Gastrocnemius medialis (tissue), 4 donors: ENCODE results near the gene ZNF777. TPM values are rescaled to one million over a fixed set of nuclear protein-coding genes. Genes with fewer than 3 reads are reported as not detected.
"Not testable (repeated sequence)": the region's sequence is repeated elsewhere in the genome, so short reads cannot be mapped to it uniquely, and the experiment has no call there.

Experiments
- ATAC-seq, 2 donors: fragments of 150-250 bp; one replicate each; pipeline ENCODE4 v1.9.1; 2016
- DNase-seq, 2 donors: peaks; one replicate each; pipeline ENCODE4 v3.0.0-alpha.2; 2019
- H3K27ac ChIP-seq, 4 donors: fragments of 200-600 bp; sonication (generic); 1 replicate in 1 of 4; 2 replicates in 3 of 4; pipeline ENCODE4 v1.5.1; 2016 to 2018; ENCODE audit warnings: mild to moderate bottlenecking in 2 of 4, moderate library complexity in 1 of 4
- H3K27me3 ChIP-seq, 3 donors: fragments of 200-600 bp; sonication (generic) in 2 of 3; 1 replicate in 1 of 3; 2 replicates in 2 of 3; pipeline versions ENCODE4 v1.5.1 to v1.6.0; 2016 to 2019; ENCODE audit warnings: mild to moderate bottlenecking in 1 of 3, moderate library complexity in 1 of 3
- H3K36me3 ChIP-seq, 2 donors: fragments of 200-600 bp; sonication (generic) in 1 of 2; one replicate each; pipeline ENCODE4 v1.5.1; 2017 to 2018
- H3K4me1 ChIP-seq, 2 donors: fragments of 200-600 bp; sonication (generic) in 1 of 2; one replicate each; pipeline ENCODE4 v1.5.1; 2016 to 2017; ENCODE audit warnings: mild to moderate bottlenecking in 2 of 2
- H3K4me3 ChIP-seq, 4 donors: fragments of 200-600 bp; sonication (generic) in 3 of 4; 1 replicate in 1 of 4; 2 replicates in 3 of 4; pipeline ENCODE4 v1.5.1; 2016 to 2019; ENCODE audit warnings: mild to moderate bottlenecking in 2 of 4
- H3K9me3 ChIP-seq, 3 donors: fragments of 200-600 bp; sonication (generic) in 2 of 3; 1 replicate in 1 of 3; 2 replicates in 2 of 3; pipeline ENCODE4 v1.5.1; 2016 to 2019
- POLR2A ChIP-seq, 2 donors: fragments of 450-650 bp; IDR thresholded peaks; one replicate each; pipeline ENCODE4 v1.6.1; 2017; ENCODE audit warnings: antibody characterized with exemption in 2 of 2, mild to moderate bottlenecking in 2 of 2, moderate library complexity in 2 of 2
- in situ Hi-C, 4 donors: fragments of 200-750 bp; cut with MboI; loops; one replicate each; pipeline versions ENCODE4 v1.15.0 to v1.8.0; 2017; ENCODE audit warnings: low sequenced_read_pairs in 4 of 4
- intact Hi-C: fragments of 100-400 bp; cut with DNase I; formaldehyde crosslinking; loops from one replicate; pipeline ENCODE4 v1.15.1; 2023; ENCODE audit warnings: low total_unique reads
- total RNA-seq, 4 donors: library from RNA; depleted of rRNA; stranded (reverse); fragments of >200 nt; gene quantifications; one replicate each; pipeline versions ENCODE4 v1.1.0 to v1.2.3, GENCODE V29; 2016
- TF ChIP-seq, protein P1 (sequence below), 5 experiments: fragments of 450-650 bp in 3 of 5; fragments of 200-600 bp in 2 of 5; sonication (generic) in 2 of 5; IDR thresholded peaks in 4 of 5; conservative IDR thresholded peaks in 1 of 5; 1 replicate in 4 of 5; 2 replicates in 1 of 5; pipeline ENCODE4 v1.5.1; 2016 to 2019; ENCODE audit warnings: antibody characterized with exemption in 5 of 5, mild to moderate bottlenecking in 3 of 5, moderate library complexity in 3 of 5

Gene ZNF777
- total RNA-seq, 4 donors from 2014 or later: 7.6 to 17.6 (median 15.1) TPM

DNA sequence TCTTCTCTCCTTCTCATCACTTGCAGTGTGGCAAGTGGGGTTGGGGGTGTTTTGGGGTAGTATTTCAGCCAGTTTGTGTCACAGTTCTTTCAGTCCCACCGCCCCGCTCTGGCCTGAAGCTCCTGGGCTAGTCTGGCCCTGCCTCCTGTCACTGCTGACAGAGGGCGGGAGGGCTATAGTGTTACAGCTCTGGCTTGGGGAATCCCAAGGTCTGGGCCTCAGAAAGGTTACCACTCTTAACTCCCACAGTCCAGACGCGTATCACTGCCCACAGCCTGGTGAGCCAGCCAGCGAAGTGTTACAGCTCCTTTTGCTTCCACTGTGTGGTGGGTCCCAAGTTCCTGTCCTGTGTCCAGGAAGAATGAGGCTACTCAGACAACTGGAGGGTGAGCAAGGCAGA is 56.0 kb downstream of the ZNF777 start:
- H3K36me3 ChIP-seq: no peaks in the 10 kb centered on the region
- no peaks in the 10 kb centered on the region for H3K4me1 ChIP-seq
- no peaks in the 10 kb centered on the region for H3K9me3 ChIP-seq
- intact Hi-C loops (no loop called here), in situ Hi-C loops (no loop called here)
- H3K27ac ChIP-seq: no peak overlapping the region
- H3K27me3 ChIP-seq: no peaks in the 10 kb centered on the region
- DNase-seq (no peak), ATAC-seq (no peak)
- H3K4me3 ChIP-seq: no peak overlapping the region
- TF ChIP-seq, protein P1, sequence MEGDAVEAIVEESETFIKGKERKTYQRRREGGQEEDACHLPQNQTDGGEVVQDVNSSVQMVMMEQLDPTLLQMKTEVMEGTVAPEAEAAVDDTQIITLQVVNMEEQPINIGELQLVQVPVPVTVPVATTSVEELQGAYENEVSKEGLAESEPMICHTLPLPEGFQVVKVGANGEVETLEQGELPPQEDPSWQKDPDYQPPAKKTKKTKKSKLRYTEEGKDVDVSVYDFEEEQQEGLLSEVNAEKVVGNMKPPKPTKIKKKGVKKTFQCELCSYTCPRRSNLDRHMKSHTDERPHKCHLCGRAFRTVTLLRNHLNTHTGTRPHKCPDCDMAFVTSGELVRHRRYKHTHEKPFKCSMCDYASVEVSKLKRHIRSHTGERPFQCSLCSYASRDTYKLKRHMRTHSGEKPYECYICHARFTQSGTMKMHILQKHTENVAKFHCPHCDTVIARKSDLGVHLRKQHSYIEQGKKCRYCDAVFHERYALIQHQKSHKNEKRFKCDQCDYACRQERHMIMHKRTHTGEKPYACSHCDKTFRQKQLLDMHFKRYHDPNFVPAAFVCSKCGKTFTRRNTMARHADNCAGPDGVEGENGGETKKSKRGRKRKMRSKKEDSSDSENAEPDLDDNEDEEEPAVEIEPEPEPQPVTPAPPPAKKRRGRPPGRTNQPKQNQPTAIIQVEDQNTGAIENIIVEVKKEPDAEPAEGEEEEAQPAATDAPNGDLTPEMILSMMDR (IDR thresholded peaks at IDR 0.05 in 4 of 5, conservative IDR thresholded peaks at IDR 0.05 in 1 of 5): no peak
- TF ChIP-seq POLR2A (IDR thresholded peaks at IDR 0.05): no peak

DNA sequence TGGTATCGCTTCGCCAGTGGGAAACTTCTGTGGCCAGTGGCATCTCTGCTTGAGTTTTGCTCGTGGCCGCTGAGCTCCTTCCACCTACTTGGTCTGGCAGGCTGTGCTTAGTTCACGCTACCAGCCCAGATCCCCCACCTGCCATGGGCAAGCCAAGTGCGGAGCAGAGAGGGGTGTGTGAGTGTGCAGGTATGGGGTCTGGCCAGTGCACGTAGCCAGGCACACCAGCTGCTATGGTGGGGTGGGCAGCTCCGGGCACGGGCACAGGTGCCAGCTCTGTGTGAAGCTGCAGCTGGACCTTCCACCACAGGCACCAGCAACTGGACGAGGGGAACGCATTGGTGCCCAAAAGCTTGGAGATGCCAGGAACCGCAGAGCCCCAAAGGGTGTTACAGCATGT is 56.5 kb downstream of the ZNF777 start:
- intact Hi-C loops: no loop called here
- H3K27me3 ChIP-seq: no peaks in the 10 kb centered on the region
- TF ChIP-seq POLR2A (IDR thresholded peaks at IDR 0.05): no peak
- TF ChIP-seq, protein P1 (IDR thresholded peaks at IDR 0.05 in 4 of 5, conservative IDR thresholded peaks at IDR 0.05 in 1 of 5): no peak
- in situ Hi-C loops: no loop called here
- H3K9me3 ChIP-seq: no peaks in the 10 kb centered on the region
- H3K27ac ChIP-seq: no peak overlapping the region
- ATAC-seq: no peak
- H3K36me3 ChIP-seq: no peaks in the 10 kb centered on the region
- H3K4me1 ChIP-seq: no peaks in the 10 kb centered on the region
- H3K4me3 ChIP-seq: no peak overlapping the region
- no peak for DNase-seq

DNA sequence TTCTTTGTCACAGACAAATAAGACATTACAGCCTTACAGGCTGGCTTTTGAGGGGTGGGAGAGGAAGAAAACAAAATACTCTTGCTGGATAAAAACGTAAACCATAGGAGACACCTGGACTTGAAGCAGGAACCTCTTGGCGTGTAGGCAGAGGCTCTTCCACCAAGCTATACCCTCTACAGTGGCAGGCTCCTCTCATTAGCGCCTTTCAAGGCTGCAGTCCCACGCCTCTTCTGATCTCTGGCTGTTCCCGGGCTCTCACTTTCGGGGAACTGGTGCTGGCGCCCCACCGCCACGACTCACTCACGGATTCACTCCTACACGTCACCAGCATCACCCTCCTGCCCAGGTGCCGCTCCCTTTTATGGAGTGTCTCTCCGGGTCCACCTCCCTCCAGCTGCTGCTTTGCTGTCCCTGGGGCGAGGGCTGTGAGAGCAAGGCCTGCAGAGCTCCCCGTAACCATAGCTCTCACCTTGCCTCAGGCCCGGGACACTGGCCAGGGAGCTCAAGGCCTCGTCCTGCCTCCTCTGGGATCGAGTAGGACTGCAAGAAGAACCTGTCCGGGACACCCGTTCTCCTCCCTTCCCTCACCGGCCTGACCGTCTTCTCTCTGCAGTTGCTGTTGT is 62.6 kb downstream of the ZNF777 start:
- Histone ChIP-seq H3K27ac (no peak overlapping the region), H3K4me1 (no peaks in the 10 kb centered on the region), H3K27me3 (no peaks in the 10 kb centered on the region), H3K4me3 (no peak overlapping the region), H3K36me3 (no peaks in the 10 kb centered on the region), H3K9me3 (no peaks in the 10 kb centered on the region)
- TF ChIP-seq, protein P1 (IDR thresholded peaks at IDR 0.05 in 4 of 5, conservative IDR thresholded peaks at IDR 0.05 in 1 of 5): no peak
- TF ChIP-seq POLR2A (IDR thresholded peaks at IDR 0.05): no peak
- in situ Hi-C loops (no loop called here), intact Hi-C loops (no loop called here)
- no peak for ATAC-seq
- DNase-seq: no peak

DNA sequence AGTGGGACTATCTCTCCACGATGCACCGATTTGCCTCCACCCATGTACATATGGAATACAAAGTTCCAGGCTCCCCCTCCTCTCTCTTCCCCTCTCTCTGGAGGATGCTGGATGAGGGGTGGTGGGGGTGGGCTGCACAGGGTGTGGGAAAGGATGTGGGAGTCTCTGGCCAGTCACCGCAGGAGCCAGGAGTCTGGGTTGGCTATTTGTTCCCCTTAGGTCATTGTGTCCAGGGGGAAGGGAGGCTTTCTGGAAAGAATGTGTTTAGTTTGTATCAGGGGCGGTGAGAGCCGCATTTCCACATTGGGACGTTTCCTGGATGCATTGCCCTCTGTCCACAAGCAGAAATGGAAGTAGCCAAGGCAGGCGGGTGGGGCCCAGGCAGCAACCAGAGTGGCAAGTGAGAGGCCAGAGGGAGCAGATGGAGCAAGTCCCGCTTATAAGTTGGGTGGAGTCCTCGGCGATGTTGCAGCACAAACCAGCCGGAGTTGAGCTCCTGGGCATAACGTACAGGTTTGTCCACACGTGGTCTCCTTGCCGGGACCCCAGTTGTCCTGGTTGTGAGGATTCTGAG is 63.3 kb downstream of the ZNF777 start:
- Histone ChIP-seq H3K27ac (no peak overlapping the region), H3K36me3 (no peaks in the 10 kb centered on the region), H3K4me3 (no peak overlapping the region), H3K4me1 (no peaks in the 10 kb centered on the region), H3K27me3 (no peaks in the 10 kb centered on the region), H3K9me3 (no peaks in the 10 kb centered on the region)
- ATAC-seq (no peak), DNase-seq (no peak)
- in situ Hi-C loops (no loop called here), intact Hi-C loops (no loop called here)
- TF ChIP-seq, protein P1 (IDR thresholded peaks at IDR 0.05 in 4 of 5, conservative IDR thresholded peaks at IDR 0.05 in 1 of 5): no peak
- TF ChIP-seq POLR2A (IDR thresholded peaks at IDR 0.05): no peak

DNA sequence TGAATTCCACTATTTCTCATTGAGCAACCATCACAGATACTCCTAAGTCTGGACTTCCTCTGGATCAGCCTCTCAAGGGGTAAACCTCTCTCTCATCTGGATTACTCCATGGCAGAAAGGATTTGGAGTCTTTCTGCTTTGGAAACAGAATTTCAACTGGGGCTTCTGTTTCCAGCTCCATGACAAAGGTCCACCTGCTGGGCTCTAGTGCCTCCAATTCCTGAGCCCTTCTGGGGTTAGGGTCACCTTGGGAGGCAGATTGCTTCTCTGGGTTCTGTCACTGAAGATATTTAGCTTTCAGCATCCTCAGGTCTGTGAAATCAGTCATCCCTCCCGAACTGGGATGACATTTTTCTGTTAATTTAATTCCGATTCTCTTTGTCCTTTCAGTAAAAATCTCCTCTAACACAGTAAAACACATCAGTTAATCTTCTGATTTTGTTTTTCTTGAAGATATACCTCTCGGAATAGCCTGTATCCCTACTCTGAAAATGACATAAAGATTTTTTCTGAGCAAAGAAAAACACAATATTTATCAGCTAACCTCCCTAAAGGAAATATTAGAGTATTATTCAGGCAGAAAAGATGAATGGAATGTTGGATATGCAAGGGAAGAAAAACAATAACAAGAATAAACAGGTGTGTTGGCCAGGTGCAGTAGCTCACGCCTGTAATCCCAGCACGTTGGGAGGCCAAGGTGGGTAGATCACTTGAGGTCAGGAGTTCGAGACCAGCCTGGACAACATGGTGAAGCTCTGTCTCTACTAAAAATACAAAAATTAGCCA is 72.1 kb downstream of the ZNF777 start:
- H3K27ac ChIP-seq, DNase-seq, H3K36me3 ChIP-seq, ATAC-seq, in situ Hi-C loops, H3K27me3 ChIP-seq, H3K4me3 ChIP-seq, H3K9me3 ChIP-seq, intact Hi-C loops, H3K4me1 ChIP-seq: not testable (repeated sequence)

DNA sequence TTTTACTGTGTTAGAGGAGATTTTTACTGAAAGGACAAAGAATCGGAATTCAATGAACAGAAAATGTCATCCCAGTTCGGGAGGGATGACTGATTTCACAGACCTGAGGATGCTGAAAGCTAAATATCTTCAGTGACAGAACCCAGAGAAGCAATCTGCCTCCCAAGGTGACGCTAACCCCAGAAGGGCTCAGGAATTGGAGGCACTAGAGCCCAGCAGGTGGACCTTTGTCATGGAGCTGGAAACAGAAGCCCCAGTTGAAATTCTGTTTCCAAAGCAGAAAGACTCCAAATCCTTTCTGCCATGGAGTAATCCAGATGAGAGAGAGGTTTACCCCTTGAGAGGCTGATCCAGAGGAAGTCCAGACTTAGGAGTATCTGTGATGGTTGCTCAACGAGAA is 74.3 kb downstream of the ZNF777 start:
- H3K27ac ChIP-seq, H3K36me3 ChIP-seq, H3K4me1 ChIP-seq, H3K27me3 ChIP-seq, ATAC-seq, DNase-seq, in situ Hi-C loops, H3K4me3 ChIP-seq, H3K9me3 ChIP-seq, intact Hi-C loops: not testable (repeated sequence)
